Measurements from ENCODE around the gene C1D. TPM values are rescaled to one million over a fixed set of nuclear protein-coding genes. Genes with fewer than 3 reads are reported as not detected.

C1D gene
- total RNA-seq, 4 donors from 2014 or later, result 15.8 to 87.1 (median 53.8) TPM

GRCh38 chr2:68046642-68047240, 16.1 kb downstream of the C1D start:
- DNase-seq, result no peak
- intact Hi-C loops (cut with DNase I; ENCODE audit: low total_unique reads), result no loop called here
- Histone ChIP-seq H3K9me3 (no peaks in the 10 kb centered on the region), H3K36me3 (no peaks in the 10 kb centered on the region), H3K27me3 (no peaks in the 10 kb centered on the region), H3K4me1 (no peaks in the 10 kb centered on the region), H3K27ac (no peak overlapping the region), H3K4me3 (no peak overlapping the region)
- no peak for TF ChIP-seq POLR2A (IDR thresholded peaks at IDR 0.05)
- no peak for TF ChIP-seq CTCF (IDR thresholded peaks at IDR 0.05)

- Histone ChIP-seq H3K9me3 (no peaks in the 10 kb centered on the region), H3K4me3 (no peak overlapping the region), H3K27me3 (no peaks in the 10 kb centered on the region), H3K4me1 (no peaks in the 10 kb centered on the region), H3K27ac (no peak overlapping the region), H3K36me3 (no peaks in the 10 kb centered on the region)
- intact Hi-C loops (cut with DNase I; ENCODE audit: low total_unique reads), result no loop called here
- TF ChIP-seq CTCF (IDR thresholded peaks at IDR 0.05) (no peak), POLR2A (IDR thresholded peaks at IDR 0.05) (no peak)
- DNase-seq, result no peak
Observed at GRCh38 chr2:68046224-68046623, 16.6 kb downstream of the C1D start.

- no peak overlapping the region for H3K27ac ChIP-seq
Observed at GRCh38 chr2:68045342-68045741, 17.5 kb downstream of the C1D start.

GRCh38 chr2:68044099-68044498, 18.7 kb downstream of the C1D start:
- no peak overlapping the region for H3K4me3 ChIP-seq
- TF ChIP-seq CTCF (IDR thresholded peaks at IDR 0.05), result no peak
- no peak for TF ChIP-seq POLR2A (IDR thresholded peaks at IDR 0.05)
- H3K36me3 ChIP-seq, result no peaks in the 10 kb centered on the region
- H3K27ac ChIP-seq, result no peak overlapping the region
- no peak for DNase-seq
- no peaks in the 10 kb centered on the region for H3K4me1 ChIP-seq
- H3K9me3 ChIP-seq, result no peaks in the 10 kb centered on the region
- intact Hi-C loops (cut with DNase I; ENCODE audit: low total_unique reads), result no loop called here
- no peaks in the 10 kb centered on the region for H3K27me3 ChIP-seq

More at GRCh38 chr2:68045342-68045741, 17.5 kb downstream of the C1D start:
- H3K4me3 ChIP-seq, result no peak overlapping the region
- H3K27me3 ChIP-seq, result no peaks in the 10 kb centered on the region
- no peaks in the 10 kb centered on the region for H3K4me1 ChIP-seq
- H3K36me3 ChIP-seq, result no peaks in the 10 kb centered on the region
- TF ChIP-seq POLR2A (IDR thresholded peaks at IDR 0.05), result no peak
- no peak for TF ChIP-seq CTCF (IDR thresholded peaks at IDR 0.05)
- DNase-seq, result no peak
- intact Hi-C loops (cut with DNase I; ENCODE audit: low total_unique reads), result no loop called here
- H3K9me3 ChIP-seq, result no peaks in the 10 kb centered on the region

GRCh38 chr2:68043695-68044094, 19.1 kb downstream of the C1D start:
- intact Hi-C loops (cut with DNase I; ENCODE audit: low total_unique reads), result no loop called here
- Histone ChIP-seq H3K27ac (no peak overlapping the region), H3K4me3 (no peak overlapping the region), H3K9me3 (no peaks in the 10 kb centered on the region), H3K36me3 (no peaks in the 10 kb centered on the region), H3K27me3 (no peaks in the 10 kb centered on the region), H3K4me1 (no peaks in the 10 kb centered on the region)
- no peak for DNase-seq
- TF ChIP-seq POLR2A (IDR thresholded peaks at IDR 0.05) (no peak), CTCF (IDR thresholded peaks at IDR 0.05) (no peak)

Data from uterus (tissue), 4 donors.